Esophagus muscularis mucosa (tissue), 4 donors: Measurements from ENCODE around the gene TUBA1B. TPM values are rescaled to one million over a fixed set of nuclear protein-coding genes. Genes with fewer than 3 reads are reported as not detected.
A peak's percentile ranks its signal among the peaks of the same experiment; 100 is the strongest.
"Not testable (repeated sequence)": the region's sequence is repeated elsewhere in the genome, so short reads cannot be mapped to it uniquely, and the experiment has no call there.

ENCODE experiments used
- DNase-seq: peaks from one replicate; pipeline ENCODE4 v3.0.0-alpha.2; 2017; ENCODE audit errors: extremely low spot score
- H3K27ac ChIP-seq, 4 donors: fragments of 200-600 bp; sonication (generic); replicated peaks in 1 of 4; 1 replicate in 3 of 4; 2 replicates in 1 of 4; pipeline ENCODE4 v1.5.1; 2016 to 2019; ENCODE audit warnings: mild to moderate bottlenecking in 1 of 4
- H3K27me3 ChIP-seq, 4 donors: fragments of 200-600 bp; sonication (generic); one replicate each; pipeline versions ENCODE4 v1.5.1 to v1.6.0; 2016 to 2019
- H3K36me3 ChIP-seq, 4 donors: fragments of 200-600 bp; sonication (generic); one replicate each; pipeline ENCODE4 v1.5.1; 2016 to 2019
- H3K4me1 ChIP-seq, 4 donors: fragments of 200-600 bp; sonication (generic); one replicate each; pipeline ENCODE4 v1.5.1; 2016 to 2019
- H3K4me3 ChIP-seq, 4 donors: fragments of 200-600 bp; sonication (generic); 1 replicate in 2 of 4; 2 replicates in 2 of 4; pipeline ENCODE4 v1.5.1; 2016 to 2019; ENCODE audit warnings: mild to moderate bottlenecking in 4 of 4, moderate library complexity in 1 of 4
- H3K9me3 ChIP-seq, 4 donors: fragments of 200-600 bp; sonication (generic); 1 replicate in 3 of 4; 2 replicates in 1 of 4; pipeline ENCODE4 v1.5.1; 2016 to 2019
- CTCF ChIP-seq, 3 experiments: fragments of 200-600 bp in 2 of 3; fragments of 450-650 bp in 1 of 3; sonication (generic) in 2 of 3; IDR thresholded peaks; one replicate each; pipeline ENCODE4 v1.5.1; 2017 to 2019; ENCODE audit warnings: antibody characterized with exemption in 3 of 3, mild to moderate bottlenecking in 2 of 3, moderate library complexity in 1 of 3
- EP300 ChIP-seq: sonication (generic); formaldehyde crosslinking; IDR thresholded peaks from one replicate; pipeline ENCODE4 v1.6.1; 2017; ENCODE audit warnings: antibody characterized with exemption
- POLR2A ChIP-seq: fragments of 450-650 bp; IDR thresholded peaks from one replicate; pipeline ENCODE4 v1.6.1; 2017; ENCODE audit warnings: antibody characterized with exemption, moderate library complexity, mild to moderate bottlenecking, low read depth
- POLR2AphosphoS5 ChIP-seq, 2 donors: sonication (generic); formaldehyde crosslinking; IDR thresholded peaks; one replicate each; pipeline ENCODE4 v1.6.1; 2017; ENCODE audit warnings: antibody characterized with exemption in 2 of 2
- WGBS: methylation state at CpG from one replicate; pipeline ENCODE4 v1.1.5; 2018; 5-methylcytosine and 5-hydroxymethylcytosine counted together
- intact Hi-C: fragments of 100-400 bp; cut with DNase I; formaldehyde crosslinking; loops from one replicate; pipeline ENCODE4 v1.15.1; 2023
- total RNA-seq, 4 donors: library from RNA; depleted of rRNA; stranded (reverse); fragments of >200 nt; gene quantifications; one replicate each; pipeline versions ENCODE4 v1.1.0 to v1.2.1, GENCODE V29; 2016

Gene TUBA1B
- total RNA-seq, 4 donors from 2014 or later = 739 to 1,057 (median 846) TPM

GRCh38 chr12:49129332-49130150 lies 1.7 kb downstream of the TUBA1B start:
- intact Hi-C loops = loop anchor here (1.0 to 5.0 kb wide), 3 partner anchors 59 to 105 kb away; partner anchors contain the start of genes KMT2D and TUBA1A
- H3K27me3 ChIP-seq = no peaks in the 10 kb centered on the region
- H3K36me3 ChIP-seq = peaks cover 17 to 34% (median 28%) of the 10 kb centered on the region in 4 donors
- WGBS = 40% methylated on average over 18 of the region's 18 CpGs
- H3K4me1 ChIP-seq = peaks cover 20 to 42% (median 38%) of the 10 kb centered on the region in 4 donors
- no peak for DNase-seq
- H3K27ac ChIP-seq = peak overlapping the region; percentile 99 to 100 (median 100)
- H3K9me3 ChIP-seq = no peaks in the 10 kb centered on the region
- H3K4me3 ChIP-seq = peak overlapping the region; percentile 79 to 100 (median 99)
- TF ChIP-seq POLR2A (no peak), CTCF (IDR thresholded peaks at IDR 0.05) (no peak), EP300 (no peak), POLR2AphosphoS5 (IDR thresholded peaks at IDR 0.05) (no peak)

GRCh38 chr12:49127971-49128370 lies 3.2 kb downstream of the TUBA1B start:
- WGBS = 84% methylated on average over 4 of the region's 8 CpGs
- not testable (repeated sequence) for H3K9me3 ChIP-seq, H3K4me3 ChIP-seq, H3K27me3 ChIP-seq, DNase-seq, H3K27ac ChIP-seq
- Histone ChIP-seq H3K4me1 (peaks cover 20 to 34% (median 30%) of the 10 kb centered on the region in 4 donors), H3K36me3 (peaks cover 17 to 34% (median 28%) of the 10 kb centered on the region in 4 donors)
- intact Hi-C loops = loop anchor here (5.0 kb wide), 1 partner anchor 66 kb away; the partner anchor contains the start of gene KMT2D

- Histone ChIP-seq H3K27ac (no peak overlapping the region), H3K27me3 (no peaks in the 10 kb centered on the region), H3K9me3 (no peaks in the 10 kb centered on the region), H3K4me1 (peaks cover 16 to 26% (median 21%) of the 10 kb centered on the region in 4 donors), H3K36me3 (peaks cover 17 to 34% (median 28%) of the 10 kb centered on the region in 4 donors), H3K4me3 (no peak overlapping the region)
- intact Hi-C loops = loop anchor here (5.0 kb wide), 1 partner anchor 65 kb away; the partner anchor contains the start of gene KMT2D
- DNase-seq = no peak
- WGBS = 68% methylated on average over 4 of the region's 4 CpGs
- no peak for TF ChIP-seq POLR2A
- TF ChIP-seq CTCF (IDR thresholded peaks at IDR 0.05) = no peak
- no peak for TF ChIP-seq EP300
- TF ChIP-seq POLR2AphosphoS5 (IDR thresholded peaks at IDR 0.05) = no peak
These were observed 4.1 kb downstream of the TUBA1B start for GRCh38 chr12:49126852-49127763.

- intact Hi-C loops = loop anchor here (5.0 kb wide), 1 partner anchor 34 kb away; no protein-coding TSS in a partner anchor
- no peak for DNase-seq
- Histone ChIP-seq H3K4me3 (no peak overlapping the region), H3K36me3 (no peaks in the 10 kb centered on the region), H3K27ac (no peak overlapping the region), H3K4me1 (no peaks in the 10 kb centered on the region), H3K9me3 (no peaks in the 10 kb centered on the region), H3K27me3 (no peaks in the 10 kb centered on the region)
- no peak for TF ChIP-seq EP300
- no peak for TF ChIP-seq POLR2A
- peak; percentile 55 to 66 (median 57) for TF ChIP-seq CTCF (IDR thresholded peaks at IDR 0.05)
- peak in 1 of 2 donors; percentile 46 for TF ChIP-seq POLR2AphosphoS5 (IDR thresholded peaks at IDR 0.05)
- 32% methylated on average over 6 of the region's 6 CpGs for WGBS
These were observed 10.0 kb downstream of the TUBA1B start for GRCh38 chr12:49121047-49121696.
